ENCODE results near the gene STX4.

DNA sequence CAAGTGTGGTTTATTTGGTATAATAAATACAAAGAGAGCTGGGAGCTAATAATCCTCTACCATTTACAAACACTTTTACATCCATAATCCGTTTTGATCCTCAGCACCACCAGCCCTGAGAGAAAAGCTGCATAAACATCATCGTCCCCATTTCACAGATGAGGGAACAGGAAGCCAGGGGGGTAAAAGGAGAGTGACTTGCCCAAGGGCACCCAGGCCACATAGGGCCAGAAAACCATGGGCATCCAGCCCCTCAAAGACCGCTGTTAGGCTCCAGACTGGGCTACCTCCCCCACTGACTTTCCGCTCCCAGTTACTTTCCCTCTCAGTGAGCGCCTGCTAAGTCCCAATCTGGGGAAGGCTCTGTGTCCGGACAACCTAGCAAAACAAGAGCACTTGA lies 29.6 kb upstream of the STX4 start:
- TF ChIP-seq, protein P1, sequence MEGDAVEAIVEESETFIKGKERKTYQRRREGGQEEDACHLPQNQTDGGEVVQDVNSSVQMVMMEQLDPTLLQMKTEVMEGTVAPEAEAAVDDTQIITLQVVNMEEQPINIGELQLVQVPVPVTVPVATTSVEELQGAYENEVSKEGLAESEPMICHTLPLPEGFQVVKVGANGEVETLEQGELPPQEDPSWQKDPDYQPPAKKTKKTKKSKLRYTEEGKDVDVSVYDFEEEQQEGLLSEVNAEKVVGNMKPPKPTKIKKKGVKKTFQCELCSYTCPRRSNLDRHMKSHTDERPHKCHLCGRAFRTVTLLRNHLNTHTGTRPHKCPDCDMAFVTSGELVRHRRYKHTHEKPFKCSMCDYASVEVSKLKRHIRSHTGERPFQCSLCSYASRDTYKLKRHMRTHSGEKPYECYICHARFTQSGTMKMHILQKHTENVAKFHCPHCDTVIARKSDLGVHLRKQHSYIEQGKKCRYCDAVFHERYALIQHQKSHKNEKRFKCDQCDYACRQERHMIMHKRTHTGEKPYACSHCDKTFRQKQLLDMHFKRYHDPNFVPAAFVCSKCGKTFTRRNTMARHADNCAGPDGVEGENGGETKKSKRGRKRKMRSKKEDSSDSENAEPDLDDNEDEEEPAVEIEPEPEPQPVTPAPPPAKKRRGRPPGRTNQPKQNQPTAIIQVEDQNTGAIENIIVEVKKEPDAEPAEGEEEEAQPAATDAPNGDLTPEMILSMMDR (IDR thresholded peaks at IDR 0.05): no peak
- TF ChIP-seq POLR2AphosphoS5 (IDR thresholded peaks at IDR 0.05) (no peak), EP300 (IDR thresholded peaks at IDR 0.05; ENCODE audit: low read depth) (no peak)
